ELF-1 (cell line): ENCODE data around the gene TCF3.
"Not testable (repeated sequence)": the region's sequence is repeated elsewhere in the genome, so short reads cannot be mapped to it uniquely, and the experiment has no call there.

Experiments used
- DNase-seq: peaks from one replicate; pipeline ENCODE4 v3.0.0-alpha.2; 2016; ENCODE audit warnings: low read depth, low spot score

TCF3 gene

GRCh38 chr19:1672769-1673644 is 20.6 kb upstream of the TCF3 start:
- DNase-seq: no peak

- peak; percentile 32 for DNase-seq
Measured at GRCh38 chr19:1672038-1672768, 19.8 kb upstream of the TCF3 start.

GRCh38 chr19:1671716-1672037 is 19.3 kb upstream of the TCF3 start:
- no peak for DNase-seq

GRCh38 chr19:1670747-1671146 is 18.3 kb upstream of the TCF3 start:
- DNase-seq: not testable (repeated sequence)

- no peak for DNase-seq
Measured at GRCh38 chr19:1668486-1669270, 16.3 kb upstream of the TCF3 start.

- no peak for DNase-seq
Measured at GRCh38 chr19:1668048-1668485, 15.7 kb upstream of the TCF3 start.

GRCh38 chr19:1665565-1666047 is 13.2 kb upstream of the TCF3 start:
- no peak for DNase-seq

- DNase-seq: no peak
Measured at GRCh38 chr19:1663852-1664251, 11.4 kb upstream of the TCF3 start.

GRCh38 chr19:1663227-1663626 is 10.8 kb upstream of the TCF3 start:
- not testable (repeated sequence) for DNase-seq

GRCh38 chr19:1661995-1662394 is 9.6 kb upstream of the TCF3 start:
- no peak for DNase-seq

GRCh38 chr19:1659084-1659427 is 6.6 kb upstream of the TCF3 start:
- no peak for DNase-seq

GRCh38 chr19:1658150-1659083 is 6.0 kb upstream of the TCF3 start:
- DNase-seq: no peak

GRCh38 chr19:1657746-1658145 is 5.3 kb upstream of the TCF3 start:
- DNase-seq: no peak

- DNase-seq: no peak
Measured at GRCh38 chr19:1656988-1657536, 4.6 kb upstream of the TCF3 start.

- no peak for DNase-seq
Measured at GRCh38 chr19:1655987-1656608, 3.7 kb upstream of the TCF3 start.

- DNase-seq: no peak
Measured at GRCh38 chr19:1655131-1655981, 2.9 kb upstream of the TCF3 start.

- DNase-seq: no peak
Measured at GRCh38 chr19:1654178-1654792, 1.9 kb upstream of the TCF3 start.

- DNase-seq: no peak
Measured at GRCh38 chr19:1653300-1653628, 849 bp upstream of the TCF3 start.
